Activated T-cell treated with anti-CD3 and anti-CD28 coated beads for 4 hours (primary cell): Measurements from ENCODE around the gene CTNNAL1.
"Not testable (repeated sequence)": the region's sequence is repeated elsewhere in the genome, so short reads cannot be mapped to it uniquely, and the experiment has no call there.

Source experiments
- DNase-seq: peaks from one replicate; pipeline ENCODE4 v3.0.0-alpha.2; 2020

Gene CTNNAL1, protein sequence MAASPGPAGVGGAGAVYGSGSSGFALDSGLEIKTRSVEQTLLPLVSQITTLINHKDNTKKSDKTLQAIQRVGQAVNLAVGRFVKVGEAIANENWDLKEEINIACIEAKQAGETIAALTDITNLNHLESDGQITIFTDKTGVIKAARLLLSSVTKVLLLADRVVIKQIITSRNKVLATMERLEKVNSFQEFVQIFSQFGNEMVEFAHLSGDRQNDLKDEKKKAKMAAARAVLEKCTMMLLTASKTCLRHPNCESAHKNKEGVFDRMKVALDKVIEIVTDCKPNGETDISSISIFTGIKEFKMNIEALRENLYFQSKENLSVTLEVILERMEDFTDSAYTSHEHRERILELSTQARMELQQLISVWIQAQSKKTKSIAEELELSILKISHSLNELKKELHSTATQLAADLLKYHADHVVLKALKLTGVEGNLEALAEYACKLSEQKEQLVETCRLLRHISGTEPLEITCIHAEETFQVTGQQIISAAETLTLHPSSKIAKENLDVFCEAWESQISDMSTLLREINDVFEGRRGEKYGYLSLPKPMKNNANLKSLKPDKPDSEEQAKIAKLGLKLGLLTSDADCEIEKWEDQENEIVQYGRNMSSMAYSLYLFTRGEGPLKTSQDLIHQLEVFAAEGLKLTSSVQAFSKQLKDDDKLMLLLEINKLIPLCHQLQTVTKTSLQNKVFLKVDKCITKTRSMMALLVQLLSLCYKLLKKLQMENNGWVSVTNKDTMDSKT

DNA sequence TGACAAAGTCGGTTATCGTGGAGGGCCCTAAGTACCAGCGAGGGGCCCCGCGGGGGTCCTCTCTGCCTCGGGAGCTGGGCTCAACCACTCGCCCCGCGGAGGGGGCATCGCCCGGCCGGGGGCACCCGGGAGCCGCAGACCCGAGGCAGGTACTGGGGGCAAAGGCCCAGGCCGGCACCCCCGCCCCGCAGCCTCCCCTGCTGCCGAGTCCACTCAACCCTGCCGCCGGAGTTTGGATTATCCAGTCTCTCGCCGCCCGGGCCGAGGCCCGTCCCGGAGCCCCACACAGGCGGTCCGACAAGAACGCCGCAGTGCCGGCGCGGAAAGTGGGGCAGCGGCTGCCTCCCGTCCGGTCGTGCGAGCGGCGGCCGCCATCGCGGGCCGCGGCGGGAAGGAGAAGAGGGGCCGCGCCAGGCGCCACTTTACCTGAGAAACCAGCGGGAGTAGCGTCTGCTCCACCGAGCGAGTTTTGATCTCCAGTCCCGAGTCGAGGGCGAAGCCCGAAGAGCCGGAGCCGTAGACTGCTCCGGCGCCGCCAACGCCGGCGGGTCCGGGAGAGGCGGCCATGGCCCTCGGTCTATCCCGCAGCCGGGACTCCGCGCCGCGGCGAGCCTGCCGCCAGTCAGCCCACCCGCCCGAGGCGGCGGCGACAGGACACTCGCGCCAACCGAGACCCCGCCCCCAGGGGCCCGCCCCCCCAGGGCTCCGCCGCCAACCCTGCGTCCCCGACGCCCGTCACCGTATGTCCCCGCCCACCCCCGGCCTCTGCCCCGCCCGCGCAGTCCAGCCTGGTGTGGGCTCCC is at the start of gene CTNNAL1:
Gene CTNNAL1 (minus strand): TSS at position 624 of the 803 bp plus-strand sequence. CDS start 57 bp downstream, at position 567.
- DNase-seq = peak; percentile 74

DNA sequence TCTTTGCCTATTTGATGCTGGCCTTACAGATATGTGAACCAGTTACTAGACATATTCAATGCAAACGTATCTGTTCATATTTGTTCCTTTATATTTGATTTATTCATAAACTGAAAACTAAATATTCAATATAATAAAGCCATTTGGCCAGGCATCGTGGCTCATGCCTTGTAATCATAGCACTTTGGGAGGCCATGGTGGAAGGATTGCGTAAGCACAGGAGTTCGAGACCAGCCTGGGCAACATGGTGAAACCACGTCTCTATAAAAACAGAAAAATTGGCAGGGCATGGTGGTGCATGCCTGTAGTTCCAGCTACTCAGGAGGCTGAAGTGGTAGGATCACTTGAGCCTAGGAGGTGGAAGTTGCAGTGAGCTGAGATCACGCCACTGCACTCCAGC is 49.2 kb upstream of the CTNNAL1 start:
- DNase-seq = no peak

- no peak for DNase-seq
Measured at GRCh38 chr9:109060191-109060590, 46.9 kb upstream of the CTNNAL1 start.

DNA sequence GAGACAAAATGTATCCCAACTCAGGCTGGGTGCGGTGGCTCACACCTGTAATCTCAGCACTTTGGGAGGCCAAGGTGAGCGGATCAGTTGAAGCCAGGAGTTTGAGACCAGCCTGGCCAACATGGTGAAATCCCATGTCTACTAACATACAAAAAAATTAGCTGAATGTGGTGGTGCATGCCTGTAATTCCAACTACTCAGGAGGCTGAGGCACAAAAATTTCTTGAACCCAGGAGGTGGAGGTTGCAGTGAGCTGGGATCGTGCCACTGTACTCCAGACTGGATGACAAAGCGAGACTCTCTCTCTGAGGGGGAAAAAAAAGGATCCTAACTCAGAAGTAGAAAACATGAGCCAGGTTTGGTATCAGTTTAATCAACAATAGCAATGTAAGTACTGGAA is 39.8 kb upstream of the CTNNAL1 start:
- DNase-seq = not testable (repeated sequence)

GRCh38 chr9:109052416-109052815 is 39.1 kb upstream of the CTNNAL1 start:
- DNase-seq = no peak

GRCh38 chr9:109051733-109052132 is 38.4 kb upstream of the CTNNAL1 start:
- DNase-seq = no peak

DNA sequence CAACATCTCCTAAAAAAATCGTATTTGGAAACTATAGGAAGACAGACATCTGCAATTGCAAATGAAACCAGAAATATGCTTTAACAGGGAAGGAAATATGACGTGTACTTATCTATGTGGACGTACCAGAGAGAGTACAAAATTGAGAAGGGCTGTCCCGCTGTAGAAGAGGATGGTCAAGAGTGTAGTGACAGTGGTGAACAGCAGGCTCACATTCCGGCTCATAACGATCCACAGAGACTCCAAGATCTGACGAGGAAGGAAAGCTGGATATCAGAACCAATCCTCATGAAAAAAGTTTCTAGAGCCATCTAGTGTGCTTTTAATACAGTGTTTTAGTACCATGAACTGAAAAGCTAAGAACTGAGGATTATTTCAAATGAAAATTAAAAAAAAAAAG is 37.1 kb upstream of the CTNNAL1 start:
- no peak for DNase-seq

GRCh38 chr9:109048822-109049221 is 35.5 kb upstream of the CTNNAL1 start:
- no peak for DNase-seq

- DNase-seq = no peak
Measured at GRCh38 chr9:109047259-109047658, 34.0 kb upstream of the CTNNAL1 start.

DNA sequence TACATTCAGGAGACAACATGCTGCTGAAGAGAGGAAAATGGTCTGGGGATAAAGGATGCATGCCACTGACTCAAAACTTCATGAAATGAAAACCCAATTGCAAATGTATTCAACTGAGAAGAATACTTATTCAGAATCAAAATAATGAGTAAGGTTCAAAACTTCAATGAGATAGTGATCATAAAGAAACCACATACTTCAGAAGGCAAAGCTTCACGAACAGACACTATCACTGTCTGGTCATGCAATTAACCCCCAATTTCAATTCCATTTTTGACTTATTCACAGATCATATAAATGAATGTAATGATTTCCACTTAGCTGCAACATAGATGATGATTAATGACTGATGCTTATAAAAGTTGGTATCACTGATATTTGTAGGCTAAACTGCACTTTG is 33.0 kb upstream of the CTNNAL1 start:
- DNase-seq = no peak

DNA sequence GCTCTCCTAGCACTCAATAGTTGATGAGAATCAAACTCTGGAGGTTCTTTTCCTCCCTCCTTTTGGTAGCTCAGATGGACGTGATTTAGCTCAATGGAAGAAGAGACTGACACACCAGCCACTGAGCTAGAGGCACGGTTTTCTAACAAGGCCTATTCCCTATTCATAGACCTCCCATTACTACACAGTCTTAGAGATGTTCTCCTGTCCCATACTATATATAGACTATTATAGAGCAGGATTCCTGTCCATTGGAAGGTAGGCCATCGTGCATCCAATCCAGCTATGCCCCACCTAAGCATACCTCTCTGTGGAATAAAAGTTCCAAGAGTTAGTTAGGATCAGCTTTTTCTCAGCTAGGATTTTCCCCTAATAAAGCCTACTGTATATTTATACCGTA is 30.3 kb upstream of the CTNNAL1 start:
- no peak for DNase-seq

- DNase-seq = no peak
Measured at GRCh38 chr9:109040571-109040970, 27.3 kb upstream of the CTNNAL1 start.

GRCh38 chr9:109039539-109039938 is 26.2 kb upstream of the CTNNAL1 start:
- DNase-seq = no peak

DNA sequence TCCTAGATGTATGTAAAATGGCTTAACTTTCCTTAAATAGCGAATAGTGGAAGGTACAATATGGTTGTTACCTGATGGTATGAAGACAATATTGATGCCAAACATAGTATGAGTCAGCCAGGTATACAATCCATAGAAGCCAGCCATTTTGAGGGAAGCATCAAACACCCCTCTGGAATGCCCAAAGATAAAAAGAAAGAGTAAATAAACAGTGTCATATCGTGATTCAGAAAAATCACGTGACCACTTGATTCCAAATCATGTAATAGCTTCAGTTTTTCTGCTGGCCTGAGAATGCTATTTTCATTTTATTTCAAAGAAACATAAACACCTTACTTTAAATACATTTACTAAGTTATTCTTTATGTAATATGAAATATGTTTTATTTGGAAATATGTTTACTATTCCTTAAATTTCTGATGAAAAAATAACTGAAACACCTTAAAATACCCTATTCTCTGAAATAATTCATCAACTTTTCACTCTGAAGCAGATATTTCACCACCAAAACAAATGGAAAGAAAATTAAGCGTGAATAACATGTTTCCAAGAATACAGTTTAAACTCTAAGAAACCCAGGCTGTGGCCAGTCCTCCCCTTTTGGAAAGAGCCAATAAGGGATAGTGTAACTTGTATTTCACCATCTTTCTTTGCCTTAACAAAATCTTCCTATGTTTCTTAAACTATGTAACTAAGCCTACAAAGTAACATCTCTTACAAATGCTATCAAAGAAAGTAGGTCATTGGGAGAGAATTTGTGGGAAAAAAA is 24.8 kb upstream of the CTNNAL1 start:
- DNase-seq = no peak

DNA sequence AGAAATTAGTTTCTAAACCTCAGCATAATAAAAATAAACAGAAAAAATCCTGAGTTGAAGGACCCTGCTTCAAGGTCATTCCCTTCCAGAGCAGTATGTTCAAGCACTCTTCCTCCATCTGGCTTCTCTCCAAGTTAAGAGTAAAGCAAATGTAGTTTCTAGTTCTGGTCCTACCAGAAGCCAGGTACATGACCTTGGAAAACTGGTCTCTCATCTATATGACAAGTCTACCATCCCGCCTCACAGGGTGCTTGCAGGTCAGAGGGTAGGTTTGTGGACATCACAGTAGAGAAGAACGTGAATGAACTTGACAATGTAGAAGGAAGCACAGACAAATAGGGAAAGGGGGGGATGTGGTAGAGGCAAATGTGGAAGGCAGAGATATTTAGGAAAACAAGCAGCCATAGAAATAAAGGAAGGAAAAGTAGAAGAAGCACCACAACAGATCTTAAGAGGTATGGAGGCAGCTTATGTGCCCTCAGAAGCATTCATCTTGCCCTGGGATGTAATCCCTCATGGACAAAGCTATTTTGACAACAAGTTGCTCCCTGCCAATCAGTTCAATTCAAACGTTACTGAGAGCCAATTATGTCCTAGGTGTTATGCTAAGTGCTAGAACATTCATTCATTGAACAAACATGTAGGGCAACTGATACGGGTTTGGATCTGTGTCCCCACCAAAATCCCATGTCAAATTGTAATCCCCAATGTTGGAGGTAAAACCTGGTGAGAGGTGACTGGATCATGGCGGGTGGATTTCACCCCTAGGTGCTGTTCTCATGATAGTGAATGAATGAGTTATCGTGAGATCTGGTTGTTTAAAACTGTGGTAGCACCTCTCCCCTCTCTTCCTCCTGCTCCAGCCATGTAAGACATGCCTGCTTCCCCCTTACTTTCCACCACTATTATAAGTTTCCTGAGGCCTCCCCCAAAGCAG is 23.7 kb upstream of the CTNNAL1 start:
- DNase-seq = no peak

DNA sequence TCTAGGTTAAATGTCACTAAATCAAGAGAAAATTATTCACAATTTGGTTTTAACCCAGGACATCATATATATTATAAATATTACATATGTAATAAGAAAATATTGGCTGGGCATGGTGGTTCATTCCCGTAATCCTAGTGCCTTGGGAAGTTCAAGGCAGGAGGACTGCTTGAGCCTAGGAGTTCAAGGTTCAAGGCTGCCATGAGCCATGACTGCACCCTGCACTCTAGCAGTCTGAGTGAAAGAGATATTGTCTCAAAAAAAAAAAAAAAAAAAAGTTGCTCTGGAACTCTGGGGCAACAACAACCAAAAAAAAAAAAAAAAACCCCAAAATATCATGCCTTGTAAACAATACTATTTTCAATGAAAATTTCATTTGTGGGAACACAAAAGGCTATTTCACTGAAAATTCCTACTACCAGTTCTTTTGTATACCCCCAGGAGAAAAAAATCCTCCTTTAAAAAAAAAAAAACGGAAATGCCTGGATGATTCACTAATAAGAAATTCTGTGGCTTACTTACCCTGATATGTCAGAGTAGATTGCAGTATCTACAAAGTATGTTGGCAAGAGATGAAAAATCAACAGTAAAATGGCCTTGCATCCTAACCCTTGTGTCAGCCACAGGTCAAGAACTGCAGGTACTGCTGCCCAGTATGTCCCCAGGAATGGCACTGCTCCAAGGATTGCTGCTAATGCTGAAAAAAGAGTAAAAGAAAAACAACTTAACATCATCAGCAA is 22.6 kb upstream of the CTNNAL1 start:
- DNase-seq = no peak

DNA sequence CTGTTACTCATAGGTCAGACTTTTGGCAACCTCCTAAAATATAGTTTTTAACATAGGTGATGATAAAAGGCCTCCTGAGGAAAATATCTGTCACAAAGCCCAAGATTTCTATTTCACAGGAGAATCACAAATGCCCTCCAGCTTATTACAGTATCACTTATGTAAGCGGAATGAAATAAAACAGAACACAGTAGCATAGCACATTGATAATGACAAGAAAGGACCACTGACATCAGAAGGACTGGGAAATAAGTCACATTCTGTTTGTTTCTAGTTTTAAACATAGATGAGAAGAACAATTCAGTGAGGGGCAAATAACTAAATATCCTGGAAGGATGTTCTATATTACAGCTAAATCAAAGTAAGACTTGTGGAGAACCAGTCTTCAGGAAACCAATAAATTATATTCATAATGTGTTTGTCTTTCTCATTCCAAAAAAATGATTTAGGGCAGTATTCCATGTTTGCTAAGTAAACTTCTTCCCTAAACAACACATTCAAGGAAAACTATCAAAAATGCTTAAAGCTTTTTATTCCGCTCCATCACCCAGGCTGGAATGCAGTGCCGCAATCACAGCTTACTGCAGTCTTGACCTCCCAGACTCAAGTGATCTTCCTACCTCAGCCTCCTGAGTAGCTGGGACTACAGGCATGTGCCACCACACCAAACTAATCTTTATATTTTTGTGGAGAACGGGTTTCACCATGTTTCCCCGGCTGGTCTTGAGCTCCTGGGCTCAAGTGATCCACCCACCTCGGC is 20.8 kb upstream of the CTNNAL1 start:
- no peak for DNase-seq

GRCh38 chr9:109031241-109031640 is 17.9 kb upstream of the CTNNAL1 start:
- DNase-seq = no peak

GRCh38 chr9:109030426-109030825 is 17.1 kb upstream of the CTNNAL1 start:
- DNase-seq = no peak

GRCh38 chr9:109028457-109028856 is 15.2 kb upstream of the CTNNAL1 start:
- DNase-seq = no peak
